BLaER1 treated with 17β-estradiol and CSF1 and Interleukin-3, amounts not matched to agents 10 nM and 100 nM (cell line): ENCODE results near the gene SLC16A5.

Experiments used
- H3K27ac ChIP-seq, 11 experiments: shearing (Covaris generic); formaldehyde crosslinking; 2 replicates each; pipeline ENCODE4 v1.8.1; 2022
- H3K27me3 ChIP-seq, 11 experiments: shearing (Covaris generic); formaldehyde crosslinking; 2 replicates each; pipeline ENCODE4 v1.8.1; 2022
- H3K36me3 ChIP-seq, 11 experiments: shearing (Covaris generic); formaldehyde crosslinking; 2 replicates each; pipeline ENCODE4 v1.8.1; 2022
- H3K4me1 ChIP-seq, 10 experiments: shearing (Covaris generic); formaldehyde crosslinking; 2 replicates each; pipeline ENCODE4 v1.8.1; 2022
- H3K4me2 ChIP-seq, 11 experiments: shearing (Covaris generic); formaldehyde crosslinking; 2 replicates each; pipeline ENCODE4 v1.8.1; 2022
- H3K4me3 ChIP-seq, 10 experiments: shearing (Covaris generic); formaldehyde crosslinking; 2 replicates each; pipeline ENCODE4 v1.8.1; 2022
- H3K9ac ChIP-seq, 11 experiments: shearing (Covaris generic); formaldehyde crosslinking; 2 replicates each; pipeline ENCODE4 v1.8.1; 2022
- H3K9me3 ChIP-seq, 11 experiments: shearing (Covaris generic); formaldehyde crosslinking; replicated peaks in 1 of 11; 2 replicates each; pipeline ENCODE4 v1.8.1; 2022
- H4K20me1 ChIP-seq, 11 experiments: shearing (Covaris generic); formaldehyde crosslinking; 2 replicates each; pipeline ENCODE4 v1.8.1; 2022
- Cebpa-rat ChIP-seq, 11 experiments: shearing (Covaris generic); IDR thresholded peaks; 2 replicates each; pipeline ENCODE4 v1.8.1; 2022

SLC16A5 gene

DNA sequence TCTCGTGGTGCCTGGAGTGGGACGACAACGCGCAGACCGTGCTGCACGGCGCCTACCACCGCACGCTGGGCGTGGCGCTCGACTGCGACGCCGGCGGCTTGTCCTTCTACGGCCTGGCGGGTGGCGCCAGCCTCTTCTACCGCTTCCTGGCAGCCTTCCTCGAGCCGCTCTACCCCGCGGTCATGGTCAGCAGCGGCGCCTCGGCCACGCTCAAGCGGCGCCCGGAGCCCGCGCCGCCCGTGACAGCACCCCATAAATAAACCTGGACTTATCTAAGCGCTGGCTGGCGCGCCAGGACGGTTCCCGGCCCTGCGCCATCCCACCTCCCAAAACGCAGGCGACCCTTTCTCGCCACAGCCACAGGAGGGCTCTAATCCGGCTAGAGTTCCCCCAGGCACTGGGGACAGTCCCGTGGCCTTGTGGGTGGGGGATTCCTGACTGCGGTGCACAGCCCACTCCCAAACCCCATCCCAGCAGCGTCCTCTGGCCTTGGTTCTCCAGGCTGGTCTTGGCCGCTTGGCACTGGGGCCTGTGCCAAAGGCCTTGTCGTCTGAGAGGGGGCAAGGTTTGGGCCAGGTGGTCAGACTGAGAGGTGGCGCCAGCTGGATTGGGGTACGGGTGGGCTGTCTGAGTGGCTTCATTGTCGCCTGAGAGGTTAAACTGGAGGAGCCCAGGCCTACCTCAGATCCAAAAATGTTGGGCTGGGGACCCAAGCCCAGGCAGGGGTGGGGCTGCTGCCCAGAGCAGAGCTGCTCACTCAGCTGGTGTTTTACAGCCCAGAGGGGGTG lies 10.1 kb upstream of the SLC16A5 start:
- H3K9me3 ChIP-seq = no peaks in the 10 kb centered on the region
- peak overlapping the region in 6 of 11 experiments; percentile 29 to 80 (median 68); a peak in 12 of 22 replicates for H3K27ac ChIP-seq
- no peaks in the 10 kb centered on the region for H4K20me1 ChIP-seq
- H3K4me3 ChIP-seq = peak overlapping the region in 6 of 10 experiments; percentile 3 to 62 (median 28); a peak in 9 of 20 replicates
- H3K36me3 ChIP-seq = no peaks in the 10 kb centered on the region
- peak overlapping the region; percentile 60 to 95 (median 82) for H3K4me2 ChIP-seq
- H3K27me3 ChIP-seq = peaks cover 0 to 42% (median 33%) of the 10 kb centered on the region in 11 experiments; a peak in 21 of 22 replicates
- peaks cover 33 to 89% (median 57%) of the 10 kb centered on the region in 10 experiments for H3K4me1 ChIP-seq
- no peak for TF ChIP-seq Cebpa-rat (IDR thresholded peaks at IDR 0.05)
- H3K9ac ChIP-seq = peak overlapping the region in 10 of 11 experiments; percentile 3 to 66 (median 45); a peak in 11 of 22 replicates

DNA sequence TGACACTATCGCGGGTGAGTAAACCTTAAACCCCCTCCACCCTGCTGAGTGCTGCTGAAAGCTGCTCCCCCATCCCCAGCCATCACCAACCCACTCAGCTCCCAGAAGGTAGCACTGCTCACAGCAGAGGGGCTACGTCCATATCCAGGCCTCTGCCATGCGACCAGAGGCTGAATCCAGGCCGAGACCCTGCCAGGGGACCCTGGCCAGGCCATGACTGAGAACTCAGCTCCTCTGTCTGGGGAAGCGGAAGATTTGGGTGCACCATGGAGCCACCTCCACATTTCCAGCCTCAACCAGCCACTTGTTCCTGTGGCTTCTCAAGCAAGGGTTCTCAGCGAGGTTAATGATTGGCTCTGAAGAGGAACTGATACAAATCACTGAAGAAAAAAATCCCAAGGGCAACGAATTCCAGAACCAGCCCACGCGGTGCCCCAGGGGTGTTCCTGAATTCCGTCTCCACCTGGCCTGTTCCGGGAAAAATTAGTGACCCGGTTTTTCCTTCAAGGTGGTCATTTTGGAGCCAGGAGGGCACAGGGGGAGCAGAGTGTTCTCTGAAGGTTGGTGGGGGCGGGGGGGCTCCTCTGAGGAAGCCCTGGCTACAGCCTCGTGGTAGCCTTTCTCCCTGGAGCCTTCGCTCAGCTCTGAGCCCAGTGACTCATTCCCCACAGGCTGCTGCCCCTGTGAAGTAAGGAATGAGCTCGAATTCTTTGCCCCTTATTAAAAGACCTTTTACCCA lies 9.3 kb upstream of the SLC16A5 start:
- H4K20me1 ChIP-seq = no peaks in the 10 kb centered on the region
- H3K27me3 ChIP-seq = peaks cover 0 to 42% (median 33%) of the 10 kb centered on the region in 11 experiments; a peak in 21 of 22 replicates
- peak overlapping the region in 8 of 11 experiments; percentile 18 to 80 (median 60); a peak in 16 of 22 replicates for H3K27ac ChIP-seq
- TF ChIP-seq Cebpa-rat (IDR thresholded peaks at IDR 0.05) = no peak
- no peaks in the 10 kb centered on the region for H3K9me3 ChIP-seq
- peak overlapping the region in 8 of 11 experiments; percentile 6 to 66 (median 61); a peak in 14 of 22 replicates for H3K9ac ChIP-seq
- peak overlapping the region; percentile 60 to 95 (median 82) for H3K4me2 ChIP-seq
- peak overlapping the region in 3 of 10 experiments; percentile 27 to 50 (median 34); a peak in 4 of 20 replicates for H3K4me3 ChIP-seq
- peaks cover 38 to 94% (median 62%) of the 10 kb centered on the region in 10 experiments for H3K4me1 ChIP-seq
- no peaks in the 10 kb centered on the region for H3K36me3 ChIP-seq

DNA sequence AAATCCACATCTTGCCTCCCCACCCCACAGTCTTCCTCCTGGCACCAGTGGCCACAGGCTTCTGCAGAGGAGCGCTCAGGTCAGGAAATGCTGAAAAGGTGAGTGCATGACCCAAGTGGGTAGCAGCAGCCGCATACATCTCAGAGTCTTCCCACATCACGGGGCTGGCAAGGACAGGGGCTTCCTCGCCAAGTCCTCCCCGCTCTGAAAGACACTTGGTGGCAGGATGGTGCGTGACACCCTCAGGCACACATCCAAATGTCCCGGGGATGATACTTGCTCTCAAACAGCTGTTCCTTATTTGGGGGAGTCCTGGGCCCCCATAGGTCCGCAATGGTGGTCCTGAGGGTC lies 8.8 kb upstream of the SLC16A5 start:
- peak overlapping the region in 8 of 11 experiments; percentile 6 to 66 (median 61); a peak in 12 of 22 replicates for H3K9ac ChIP-seq
- no peaks in the 10 kb centered on the region for H3K36me3 ChIP-seq
- H4K20me1 ChIP-seq = no peaks in the 10 kb centered on the region
- peaks cover 43 to 98% (median 68%) of the 10 kb centered on the region in 10 experiments for H3K4me1 ChIP-seq
- H3K4me2 ChIP-seq = peak overlapping the region; percentile 60 to 95 (median 82)
- no peaks in the 10 kb centered on the region for H3K9me3 ChIP-seq
- H3K4me3 ChIP-seq = peak overlapping the region in 2 of 10 experiments; percentile 27 to 34; a peak in 1 of 20 replicates
- no peak for TF ChIP-seq Cebpa-rat (IDR thresholded peaks at IDR 0.05)
- peak overlapping the region in 8 of 11 experiments; percentile 18 to 80 (median 60); a peak in 15 of 22 replicates for H3K27ac ChIP-seq
- peaks cover 0 to 42% (median 33%) of the 10 kb centered on the region in 11 experiments; a peak in 21 of 22 replicates for H3K27me3 ChIP-seq

DNA sequence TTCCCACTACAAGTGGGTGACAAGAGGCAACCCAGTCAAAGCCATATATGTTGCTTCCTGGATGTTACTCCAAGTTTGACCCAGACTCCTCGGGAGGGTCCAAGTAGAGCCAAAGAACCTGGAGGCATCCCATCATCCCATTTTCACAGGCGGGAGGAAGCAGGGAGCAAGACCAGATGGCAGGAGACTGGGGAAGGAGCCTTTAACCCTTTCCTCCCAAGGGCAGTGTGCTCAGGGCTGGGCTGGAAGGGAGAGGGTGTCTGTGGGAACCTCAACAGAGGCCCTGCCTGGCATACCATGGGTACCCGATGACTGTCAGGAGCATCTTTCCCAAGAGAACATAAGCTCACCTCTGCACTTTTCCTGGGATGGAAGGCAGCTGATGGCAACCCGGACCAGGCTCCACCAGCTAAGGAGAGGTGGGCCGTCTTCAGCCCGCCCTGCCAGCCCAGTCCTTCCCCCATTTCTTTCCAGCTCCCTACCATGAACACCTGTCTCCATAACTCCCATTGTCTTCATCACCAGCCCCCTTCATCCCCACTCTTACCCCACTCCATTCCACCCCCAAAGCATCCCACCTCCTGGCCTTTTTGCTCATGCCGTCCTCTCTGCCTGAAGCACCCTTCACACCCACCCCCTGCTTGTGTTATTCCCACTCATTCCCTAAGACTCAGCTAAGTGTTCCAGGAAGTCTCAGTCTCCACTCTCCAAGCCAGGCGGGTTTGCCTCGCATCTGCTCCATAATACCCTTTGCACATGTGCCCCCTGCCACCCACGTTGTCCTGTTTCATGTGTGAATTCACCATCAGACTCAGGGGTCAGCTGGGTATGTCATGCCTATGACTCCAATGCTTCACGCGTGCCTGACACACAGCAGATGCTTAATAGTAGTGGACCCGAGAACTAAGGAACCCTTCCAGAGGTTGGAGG lies 5.9 kb upstream of the SLC16A5 start:
- Histone ChIP-seq H3K36me3 (no peaks in the 10 kb centered on the region), H3K27me3 (peaks cover 0 to 30% (median 23%) of the 10 kb centered on the region in 11 experiments; a peak in 21 of 22 replicates), H3K9ac (no peak overlapping the region), H3K4me1 (peaks cover 54 to 98% (median 86%) of the 10 kb centered on the region in 10 experiments), H3K4me2 (peak overlapping the region in 8 of 11 experiments; percentile 5 to 95 (median 76); a peak in 12 of 22 replicates), H3K4me3 (no peak overlapping the region), H4K20me1 (no peaks in the 10 kb centered on the region), H3K9me3 (no peaks in the 10 kb centered on the region), H3K27ac (no peak overlapping the region; a peak in 1 of 22 replicates)
- TF ChIP-seq Cebpa-rat (IDR thresholded peaks at IDR 0.05) = no peak

DNA sequence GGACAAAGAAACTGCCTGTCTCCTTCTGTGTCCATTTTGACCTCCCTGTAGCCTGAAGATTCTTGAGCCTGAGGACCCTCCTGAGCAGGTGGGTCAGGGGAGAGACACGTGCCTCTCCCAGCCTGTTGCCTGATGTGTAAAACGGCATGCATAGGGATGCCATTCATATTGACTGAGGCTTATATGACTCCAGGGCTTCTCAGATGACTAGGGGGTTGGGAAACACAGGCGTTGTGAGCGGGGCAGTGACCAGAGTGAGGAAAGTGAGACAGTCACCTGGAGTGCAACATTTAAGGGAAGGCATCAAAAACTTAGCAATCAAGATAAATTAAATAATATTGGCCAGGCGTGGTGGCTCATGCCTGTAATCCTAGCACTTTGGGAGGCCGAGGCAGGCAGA lies 5.1 kb upstream of the SLC16A5 start:
- H3K36me3 ChIP-seq = no peaks in the 10 kb centered on the region
- peak overlapping the region in 6 of 11 experiments; percentile 5 to 95 (median 26); a peak in 3 of 22 replicates for H3K4me2 ChIP-seq
- no peak for TF ChIP-seq Cebpa-rat (IDR thresholded peaks at IDR 0.05)
- H3K9me3 ChIP-seq = no peaks in the 10 kb centered on the region
- H4K20me1 ChIP-seq = no peaks in the 10 kb centered on the region
- H3K4me3 ChIP-seq = no peak overlapping the region
- no peak overlapping the region; a peak in 1 of 22 replicates for H3K27ac ChIP-seq
- H3K4me1 ChIP-seq = peaks cover 54 to 96% (median 84%) of the 10 kb centered on the region in 10 experiments
- H3K9ac ChIP-seq = no peak overlapping the region
- H3K27me3 ChIP-seq = peaks cover 0 to 21% (median 15%) of the 10 kb centered on the region in 11 experiments; a peak in 20 of 22 replicates

GRCh38 chr17:75084039-75084660 lies 3.6 kb upstream of the SLC16A5 start:
- peak in 2 of 11 experiments; percentile 25 to 35; a peak in 1 of 22 replicates for TF ChIP-seq Cebpa-rat (IDR thresholded peaks at IDR 0.05)
- Histone ChIP-seq H4K20me1 (no peaks in the 10 kb centered on the region), H3K4me1 (peaks cover 53 to 96% (median 83%) of the 10 kb centered on the region in 10 experiments), H3K9ac (peak overlapping the region in 7 of 11 experiments; percentile 15 to 57 (median 37); a peak in 10 of 22 replicates), H3K36me3 (no peaks in the 10 kb centered on the region), H3K9me3 (no peaks in the 10 kb centered on the region), H3K27me3 (peaks cover 0 to 10% (median 3%) of the 10 kb centered on the region in 11 experiments; a peak in 10 of 22 replicates), H3K4me2 (peak overlapping the region; percentile 64 to 88 (median 79)), H3K27ac (peak overlapping the region in 10 of 11 experiments; percentile 46 to 70 (median 59); a peak in 19 of 22 replicates), H3K4me3 (no peak overlapping the region)

GRCh38 chr17:75086496-75087181 lies 1.1 kb upstream of the SLC16A5 start:
- TF ChIP-seq Cebpa-rat (IDR thresholded peaks at IDR 0.05) = no peak

More at GRCh38 chr17:75086496-75087181, 1.1 kb upstream of the SLC16A5 start:
- peaks cover 0 to 5% (median 0%) of the 10 kb centered on the region in 11 experiments; a peak in 2 of 22 replicates for H3K27me3 ChIP-seq
- no peaks in the 10 kb centered on the region for H3K9me3 ChIP-seq
- H3K27ac ChIP-seq = peak overlapping the region in 8 of 11 experiments; percentile 82 to 93 (median 90); a peak in 10 of 22 replicates
- H4K20me1 ChIP-seq = peaks cover 0 to 8% (median 0%) of the 10 kb centered on the region in 11 experiments; a peak in 1 of 22 replicates
- peaks cover 43 to 95% (median 75%) of the 10 kb centered on the region in 10 experiments for H3K4me1 ChIP-seq
- peak overlapping the region in 4 of 11 experiments; percentile 85 to 89 (median 88); a peak in 4 of 22 replicates for H3K9ac ChIP-seq
- H3K4me3 ChIP-seq = peak overlapping the region in 6 of 10 experiments; percentile 60 to 76 (median 67); a peak in 6 of 20 replicates
- H3K4me2 ChIP-seq = peak overlapping the region; percentile 91 to 99 (median 97)
- no peaks in the 10 kb centered on the region for H3K36me3 ChIP-seq
